WI38 (cell line): ENCODE data around the gene KCNJ3.

Source experiments
- H3K4me3 ChIP-seq: 2 replicates; pipeline ENCODE4 v1.5.1; 2011; ENCODE audit warnings: low read depth, mild to moderate bottlenecking, control low read depth, low read length
- TF ChIP-seq, protein P1 (sequence below): IDR thresholded peaks from 2 replicates; pipeline ENCODE4 v1.5.1; 2012; ENCODE audit warnings: low read depth, mild to moderate bottlenecking, control low read depth, low read length

Gene KCNJ3

DNA sequence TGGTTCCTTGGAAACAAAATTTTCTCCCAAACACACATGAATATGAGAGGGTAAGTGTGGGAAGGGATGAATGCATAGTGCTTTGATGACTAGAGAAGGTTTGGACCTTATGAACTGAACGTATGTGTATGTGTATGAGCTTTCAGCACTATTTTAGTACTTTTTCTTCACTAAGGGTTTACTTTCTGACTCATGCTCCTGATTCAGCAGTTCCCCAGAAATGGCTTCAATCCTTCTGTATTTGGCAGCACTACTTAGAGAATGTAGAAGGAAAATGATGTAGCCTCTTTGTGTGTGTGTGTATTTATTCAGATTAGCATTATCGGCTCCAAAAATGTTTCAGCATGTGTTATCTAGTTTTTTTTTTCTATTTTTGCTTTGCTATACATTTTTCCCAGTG, 22.2 kb downstream of the KCNJ3 start:
- TF ChIP-seq, protein P1, sequence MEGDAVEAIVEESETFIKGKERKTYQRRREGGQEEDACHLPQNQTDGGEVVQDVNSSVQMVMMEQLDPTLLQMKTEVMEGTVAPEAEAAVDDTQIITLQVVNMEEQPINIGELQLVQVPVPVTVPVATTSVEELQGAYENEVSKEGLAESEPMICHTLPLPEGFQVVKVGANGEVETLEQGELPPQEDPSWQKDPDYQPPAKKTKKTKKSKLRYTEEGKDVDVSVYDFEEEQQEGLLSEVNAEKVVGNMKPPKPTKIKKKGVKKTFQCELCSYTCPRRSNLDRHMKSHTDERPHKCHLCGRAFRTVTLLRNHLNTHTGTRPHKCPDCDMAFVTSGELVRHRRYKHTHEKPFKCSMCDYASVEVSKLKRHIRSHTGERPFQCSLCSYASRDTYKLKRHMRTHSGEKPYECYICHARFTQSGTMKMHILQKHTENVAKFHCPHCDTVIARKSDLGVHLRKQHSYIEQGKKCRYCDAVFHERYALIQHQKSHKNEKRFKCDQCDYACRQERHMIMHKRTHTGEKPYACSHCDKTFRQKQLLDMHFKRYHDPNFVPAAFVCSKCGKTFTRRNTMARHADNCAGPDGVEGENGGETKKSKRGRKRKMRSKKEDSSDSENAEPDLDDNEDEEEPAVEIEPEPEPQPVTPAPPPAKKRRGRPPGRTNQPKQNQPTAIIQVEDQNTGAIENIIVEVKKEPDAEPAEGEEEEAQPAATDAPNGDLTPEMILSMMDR, result no peak
- no peak overlapping the region for H3K4me3 ChIP-seq

DNA sequence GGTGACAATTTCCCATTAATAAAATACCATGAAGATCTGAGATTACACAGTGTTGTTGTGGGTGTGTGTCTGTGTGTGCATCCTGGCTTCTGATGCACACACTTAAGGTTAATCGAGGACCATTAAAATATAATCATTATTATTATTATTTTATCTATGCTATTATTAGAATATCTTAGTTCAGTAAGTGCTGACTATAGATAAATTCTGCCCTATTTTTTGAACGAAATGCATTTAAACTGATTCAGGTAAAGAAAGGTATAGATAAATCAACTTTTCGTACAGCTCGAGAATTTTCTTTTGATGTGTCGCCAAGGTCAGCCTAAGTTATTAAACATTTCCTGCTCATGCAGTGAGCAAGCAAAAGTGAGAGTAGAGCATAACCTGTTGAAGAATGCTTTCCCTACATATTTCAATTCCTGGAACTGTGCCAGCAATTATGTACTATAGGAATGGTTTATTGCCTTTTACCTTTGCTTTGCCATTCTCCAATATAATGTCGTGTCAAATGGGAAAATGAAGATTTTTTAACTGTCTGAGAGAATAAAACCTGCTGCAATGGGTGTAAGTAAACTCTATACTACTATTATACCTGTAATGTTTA, 25.8 kb downstream of the KCNJ3 start:
- TF ChIP-seq, protein P1, result no peak
- H3K4me3 ChIP-seq, result no peak overlapping the region

DNA sequence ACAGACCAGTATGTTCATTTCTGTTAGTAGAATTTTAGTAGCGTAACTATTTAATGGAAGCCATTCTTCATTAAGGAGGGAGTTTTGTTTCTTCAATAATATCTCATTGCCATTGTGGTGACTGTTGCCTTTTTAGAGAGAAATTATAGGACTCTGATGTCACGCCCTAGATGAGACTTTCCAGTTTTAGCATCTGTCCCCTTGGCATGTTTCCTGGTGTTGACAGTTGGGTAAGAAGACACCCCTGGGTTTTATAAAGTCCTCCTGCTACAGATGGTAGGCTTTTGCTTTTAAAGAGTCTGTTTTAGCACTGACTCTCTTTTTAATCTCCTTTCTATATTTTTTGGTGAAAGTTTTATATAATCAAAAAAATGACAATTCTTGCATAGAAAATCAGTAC, 41.9 kb downstream of the KCNJ3 start:
- TF ChIP-seq, protein P1, result no peak
- H3K4me3 ChIP-seq, result no peak overlapping the region

DNA sequence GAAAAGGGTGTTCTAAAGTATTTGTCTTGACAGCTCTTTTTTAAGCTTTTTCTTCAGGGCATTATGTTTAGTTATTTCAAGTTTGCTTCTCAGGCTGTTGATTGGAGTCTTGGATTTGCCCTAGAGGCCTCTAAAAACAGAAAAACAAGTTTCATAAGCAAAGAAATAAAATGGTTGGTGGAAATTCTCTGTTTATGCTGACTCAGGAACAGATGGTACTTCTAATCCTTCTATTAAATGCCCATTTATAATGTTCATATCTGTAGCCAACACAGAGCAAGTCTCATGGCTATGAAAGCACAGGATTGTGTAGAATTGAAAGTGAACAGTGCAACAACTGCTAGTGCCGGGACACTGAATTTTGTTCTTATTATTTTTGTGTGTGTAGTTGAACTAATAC, 60.4 kb downstream of the KCNJ3 start:
- H3K4me3 ChIP-seq, result no peak overlapping the region
- TF ChIP-seq, protein P1, result no peak

DNA sequence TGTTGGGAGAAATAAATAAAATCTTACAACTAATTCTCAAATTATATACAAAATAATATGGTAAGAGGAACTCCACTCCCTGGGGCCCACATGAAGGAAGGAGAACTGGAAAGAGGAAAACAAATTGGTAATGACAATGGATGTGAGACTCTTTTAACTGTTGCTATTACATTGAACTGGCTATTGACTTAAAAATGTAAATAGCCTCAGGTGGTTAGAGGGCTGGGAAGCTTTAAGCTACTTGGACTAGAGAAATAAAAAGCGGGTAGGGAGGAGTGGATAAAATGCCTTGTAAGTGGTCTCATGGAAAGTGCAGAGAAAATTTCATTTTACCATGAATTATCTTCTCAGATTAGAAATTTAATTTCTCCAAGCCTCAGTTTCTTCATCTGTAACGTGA, 64.1 kb downstream of the KCNJ3 start:
- TF ChIP-seq, protein P1, result no peak
- no peak overlapping the region for H3K4me3 ChIP-seq

DNA sequence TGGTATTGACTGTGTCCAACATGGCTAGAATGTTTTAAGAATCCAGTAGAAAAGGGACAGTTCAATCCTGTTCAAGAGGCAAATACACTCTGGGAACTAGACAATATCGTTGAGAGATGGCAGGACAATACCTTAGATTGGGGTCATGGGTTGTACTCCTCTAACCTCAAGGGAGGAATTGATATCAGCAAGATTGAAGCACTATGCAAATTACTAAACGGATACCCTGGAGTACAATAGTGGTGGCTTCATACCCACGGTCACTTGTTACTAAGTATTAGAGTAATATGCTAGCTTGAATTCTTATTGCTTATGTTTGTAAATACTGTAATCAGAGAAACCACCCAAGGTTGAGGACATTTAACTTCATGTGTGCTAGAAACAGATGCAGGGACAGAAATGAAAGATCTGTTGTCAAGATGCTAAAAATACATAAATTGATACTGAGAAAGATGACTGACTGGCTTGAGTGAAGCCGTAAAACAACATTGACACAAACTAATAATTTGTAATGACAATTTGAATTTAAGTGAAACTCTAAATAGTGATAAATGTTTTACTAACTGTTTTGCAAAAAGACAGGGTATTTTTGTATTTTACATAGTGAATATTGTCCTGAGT, 73.3 kb downstream of the KCNJ3 start:
- TF ChIP-seq, protein P1, result no peak
- no peak overlapping the region for H3K4me3 ChIP-seq

DNA sequence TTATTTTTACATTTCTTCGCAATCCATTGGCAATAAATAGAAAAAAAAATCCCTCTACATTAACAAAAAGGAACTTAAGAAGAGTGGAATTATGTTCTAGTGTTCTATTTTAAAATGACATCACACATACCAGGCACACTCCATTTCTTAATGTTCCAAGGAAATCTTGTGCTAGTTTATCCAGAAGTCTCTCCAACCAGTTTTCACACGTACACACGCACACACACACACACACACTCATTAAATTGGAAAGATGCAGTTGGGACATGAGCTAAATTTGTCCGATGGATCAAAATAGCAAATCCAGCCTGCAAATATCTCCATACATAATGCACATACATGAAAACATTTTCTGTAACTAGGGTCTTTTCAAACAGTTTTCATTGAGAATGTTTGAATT, 78.3 kb downstream of the KCNJ3 start:
- no peak overlapping the region for H3K4me3 ChIP-seq
- TF ChIP-seq, protein P1, result no peak
